Activated T-cell treated with anti-CD3 and anti-CD28 coated beads for 24 hours (primary cell): Measurements from ENCODE around the gene RBP3.

Experiments used
- DNase-seq: peaks from one replicate; pipeline ENCODE4 v3.0.0-alpha.2; 2020; ENCODE audit warnings: low read depth

The RBP3 gene

DNA sequence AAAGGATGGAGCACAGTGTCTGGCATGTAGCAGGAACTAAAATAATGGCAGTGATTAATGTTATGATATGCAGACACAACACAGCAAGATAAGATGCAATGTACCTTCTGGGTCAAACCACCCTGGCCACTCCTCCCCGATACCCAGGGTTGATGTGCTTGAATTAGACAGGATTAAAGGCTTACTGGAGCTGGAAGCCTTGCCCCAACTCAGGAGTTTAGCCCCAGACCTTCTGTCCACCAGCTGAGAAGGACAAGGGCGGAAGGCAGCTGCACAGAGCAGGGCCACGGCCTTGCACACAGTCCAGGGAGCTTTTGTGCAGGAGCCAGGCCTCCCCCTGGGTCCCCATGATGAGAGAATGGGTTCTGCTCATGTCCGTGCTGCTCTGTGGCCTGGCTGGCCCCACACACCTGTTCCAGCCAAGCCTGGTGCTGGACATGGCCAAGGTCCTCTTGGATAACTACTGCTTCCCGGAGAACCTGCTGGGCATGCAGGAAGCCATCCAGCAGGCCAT lies at the start of gene RBP3:
Gene RBP3, plus strand, starts transcription at position 226 of the 514 bp plus-strand sequence. Its CDS starts 122 bp downstream, at position 348.
- DNase-seq, result no peak

DNA sequence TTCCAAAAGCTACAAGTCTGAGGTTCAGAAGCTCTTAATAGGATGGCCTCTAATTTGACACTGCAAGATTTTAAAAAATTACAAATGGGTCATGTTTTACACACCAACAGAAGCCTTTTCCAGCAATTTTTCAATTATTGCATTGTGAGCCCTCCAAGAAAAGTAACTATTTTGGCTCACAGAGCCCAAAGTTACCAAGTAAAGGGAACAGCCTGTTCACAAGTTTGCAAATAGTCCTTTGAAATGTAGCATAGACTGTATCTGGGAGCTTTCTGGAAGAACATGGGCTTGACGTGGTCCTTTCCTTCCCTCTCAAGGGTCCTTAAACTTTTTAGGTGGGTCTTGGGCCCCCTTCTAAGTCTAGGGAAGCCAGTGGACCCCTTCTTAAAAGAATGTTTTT lies 49.4 kb upstream of the RBP3 start:
- no peak for DNase-seq

GRCh38 chr10:47299611-47300428 lies 48.3 kb upstream of the RBP3 start, which contains the start of gene GDF10:
Gene GDF10 (plus strand): TSS chr10:47300197. CDS start chr10:47300652, 455 bp downstream.
- DNase-seq, result no peak

DNA sequence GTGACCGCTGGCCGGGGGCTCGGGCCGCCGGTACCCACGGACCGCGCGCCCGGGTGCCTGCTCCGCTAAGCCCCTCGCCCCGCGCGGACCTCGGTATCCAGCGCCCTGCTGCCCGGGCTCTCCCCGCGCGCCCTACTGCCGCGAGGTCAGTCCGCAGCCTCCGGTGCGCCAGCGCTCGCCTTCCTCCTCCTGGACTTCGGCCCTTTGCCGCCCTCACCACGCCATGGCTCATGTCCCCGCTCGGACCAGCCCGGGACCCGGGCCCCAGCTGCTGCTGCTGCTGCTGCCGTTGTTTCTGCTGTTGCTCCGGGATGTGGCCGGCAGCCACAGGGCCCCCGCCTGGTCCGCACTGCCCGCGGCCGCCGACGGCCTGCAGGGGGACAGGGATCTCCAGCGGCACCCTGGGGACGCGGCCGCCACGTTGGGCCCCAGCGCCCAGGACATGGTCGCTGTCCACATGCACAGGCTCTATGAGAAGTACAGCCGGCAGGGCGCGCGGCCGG lies 47.7 kb upstream of the RBP3 start:
- no peak for DNase-seq

GRCh38 chr10:47301833-47302232 lies 46.3 kb upstream of the RBP3 start:
- no peak for DNase-seq

DNA sequence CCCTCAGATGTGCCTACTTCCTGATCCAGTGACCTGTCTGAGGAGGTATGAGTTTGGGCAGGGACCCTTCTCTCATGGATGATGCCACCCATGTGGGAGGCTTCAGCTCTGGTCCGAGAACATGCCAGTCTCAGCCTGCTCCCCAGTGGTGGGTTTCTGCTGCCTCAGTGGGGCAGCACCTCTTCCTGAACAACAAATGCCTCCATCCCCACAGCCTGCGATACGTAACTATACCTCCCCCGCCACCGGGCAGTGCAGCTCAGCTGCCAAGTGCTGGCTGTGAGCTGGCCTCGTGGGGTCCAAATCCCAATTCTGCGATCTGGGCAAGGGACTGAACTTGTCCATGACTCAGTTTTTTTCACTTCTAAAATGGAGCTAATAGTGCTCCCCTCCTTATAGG lies 45.1 kb upstream of the RBP3 start:
- DNase-seq, result no peak

DNA sequence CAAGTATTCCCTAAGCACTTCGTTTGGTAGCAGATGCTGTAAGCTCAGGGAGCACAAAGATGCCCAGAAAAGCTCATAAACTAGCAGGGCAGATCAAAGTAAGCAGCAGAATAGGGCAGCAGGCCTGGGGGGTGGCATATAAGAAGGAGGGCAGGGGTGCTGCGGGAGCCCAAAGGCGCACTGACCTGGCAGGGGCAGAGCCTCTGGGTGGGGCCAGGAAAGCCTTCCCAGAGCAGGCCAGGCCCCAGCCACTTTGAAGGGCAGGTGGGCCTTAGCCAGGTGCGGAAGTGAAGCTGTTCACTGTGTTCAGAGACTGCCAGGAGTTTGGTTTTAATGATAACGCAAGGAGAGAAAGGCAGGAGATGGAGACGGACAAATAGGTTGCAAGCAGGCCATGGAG lies 44.3 kb upstream of the RBP3 start:
- DNase-seq, result no peak

DNA sequence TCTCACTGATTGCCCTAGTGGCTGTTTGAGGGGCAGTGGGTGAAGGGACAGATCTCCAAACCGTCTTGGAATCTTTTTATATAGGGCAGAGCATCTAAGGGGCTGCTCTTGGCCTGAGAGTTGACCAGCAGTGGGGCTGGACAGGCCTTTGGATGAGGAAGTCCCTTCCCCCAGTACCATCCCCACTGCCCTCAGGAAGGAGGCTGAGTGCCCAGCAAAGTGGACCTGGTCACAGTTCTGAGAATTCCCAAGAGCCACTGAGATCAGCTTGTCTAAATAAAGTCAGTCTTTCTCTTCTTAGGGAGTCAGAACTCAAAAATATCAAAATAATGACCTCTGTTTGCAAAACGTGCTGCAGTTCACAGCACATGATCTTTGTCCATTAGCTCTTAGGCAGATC lies 42.6 kb upstream of the RBP3 start:
- no peak for DNase-seq

DNA sequence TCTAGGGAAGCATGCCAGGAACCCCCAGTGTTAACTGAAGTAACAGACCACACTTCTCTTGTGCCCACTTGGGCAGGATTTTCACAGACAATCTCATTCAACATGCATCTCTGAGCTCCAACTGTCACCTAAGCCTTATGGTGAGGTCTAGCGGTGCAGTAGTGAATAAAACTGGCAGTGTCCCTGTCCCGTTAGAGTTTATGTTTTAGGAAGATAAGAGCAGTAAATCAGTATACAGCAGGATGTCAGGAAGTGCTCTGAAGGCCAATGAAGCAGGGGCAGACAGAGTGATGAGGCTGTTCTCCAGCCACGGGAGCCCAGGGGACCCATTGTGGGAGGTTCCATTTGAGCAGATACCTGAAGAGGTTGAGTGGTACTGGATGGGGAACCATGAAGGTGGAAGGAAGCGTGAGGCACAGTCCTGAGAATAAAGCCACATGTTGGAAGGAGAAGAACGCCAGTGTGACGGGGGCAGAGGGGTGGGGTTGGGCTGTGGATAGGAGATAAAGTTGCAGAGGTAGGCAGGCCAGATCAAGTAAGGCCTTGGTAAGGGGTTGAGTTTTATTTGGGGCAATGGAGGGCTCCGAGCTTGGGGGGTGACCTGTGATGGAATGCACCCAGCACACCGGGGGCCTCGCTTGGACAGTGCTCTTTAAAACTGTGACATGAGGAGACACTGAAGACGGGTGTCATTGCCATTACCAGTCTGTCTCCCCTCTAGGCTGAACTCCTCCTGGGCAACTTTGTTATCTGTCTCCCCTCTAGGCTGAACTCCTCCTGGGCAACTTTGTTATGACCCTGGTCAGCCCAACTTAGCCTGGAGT lies 41.6 kb upstream of the RBP3 start:
- no peak for DNase-seq

GRCh38 chr10:47307381-47307780 lies 40.8 kb upstream of the RBP3 start:
- no peak for DNase-seq

DNA sequence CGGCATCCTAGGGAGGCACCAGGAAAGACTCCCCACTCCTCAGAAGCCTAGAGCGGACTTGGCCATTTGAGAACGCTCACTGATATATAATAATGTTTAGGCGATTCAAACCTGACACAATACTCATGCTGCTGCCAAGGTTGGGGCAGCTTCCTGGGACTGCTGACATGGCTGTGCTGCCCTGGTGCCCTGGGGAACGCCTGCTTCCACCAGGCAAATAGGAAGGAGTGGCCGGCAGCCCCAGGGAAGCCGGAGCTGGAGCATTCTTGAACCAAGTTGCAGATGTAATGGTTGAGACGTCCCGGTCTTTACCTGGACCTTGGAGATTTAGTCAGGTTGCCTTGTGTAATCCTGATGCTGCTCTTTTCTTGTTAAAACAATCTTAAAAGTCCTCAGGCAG lies 39.4 kb upstream of the RBP3 start:
- DNase-seq, result no peak

GRCh38 chr10:47309408-47310089 lies 38.6 kb upstream of the RBP3 start:
- DNase-seq, result no peak

- no peak for DNase-seq
Observed at GRCh38 chr10:47310090-47310505, 38.1 kb upstream of the RBP3 start.

DNA sequence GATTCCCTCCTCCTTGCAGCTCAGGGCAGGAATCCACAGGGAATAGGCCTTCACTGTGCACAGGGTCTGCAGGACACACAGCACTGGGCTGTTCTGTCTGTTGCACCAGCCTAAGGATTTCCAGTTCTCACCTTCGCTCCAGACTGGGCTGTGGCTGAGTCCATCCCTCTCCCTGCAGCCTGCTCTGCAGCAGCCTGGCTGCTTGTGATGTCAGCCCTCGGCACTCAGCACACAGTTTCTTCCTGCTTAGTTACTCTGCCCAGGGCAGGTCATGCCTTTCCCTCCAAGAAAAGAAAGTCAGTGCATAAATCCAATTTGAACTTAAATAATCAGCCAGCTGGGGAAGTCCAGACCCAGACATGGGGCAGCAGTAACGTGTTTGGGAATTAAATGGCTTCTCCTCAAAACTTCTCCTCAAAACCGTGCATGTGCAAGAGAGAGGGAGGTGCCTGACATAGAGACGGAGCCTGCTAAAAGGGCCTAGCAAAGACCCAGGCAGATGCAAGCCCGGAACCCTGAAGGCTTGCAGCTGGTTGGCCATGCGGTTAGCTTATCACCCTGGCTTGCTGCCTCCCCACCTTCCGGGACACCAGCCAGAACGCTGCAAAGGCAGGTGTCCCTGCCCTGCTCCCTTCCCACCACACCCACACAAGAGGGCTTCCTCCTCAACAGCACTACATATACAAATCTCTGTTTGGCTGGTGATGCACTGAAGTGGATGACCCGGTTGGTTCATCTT lies 36.8 kb upstream of the RBP3 start:
- DNase-seq, result no peak

- DNase-seq, result peak; percentile 82
Observed at GRCh38 chr10:47311932-47312662, 36.1 kb upstream of the RBP3 start.

- no peak for DNase-seq
Observed at GRCh38 chr10:47312663-47312995, 35.5 kb upstream of the RBP3 start.

DNA sequence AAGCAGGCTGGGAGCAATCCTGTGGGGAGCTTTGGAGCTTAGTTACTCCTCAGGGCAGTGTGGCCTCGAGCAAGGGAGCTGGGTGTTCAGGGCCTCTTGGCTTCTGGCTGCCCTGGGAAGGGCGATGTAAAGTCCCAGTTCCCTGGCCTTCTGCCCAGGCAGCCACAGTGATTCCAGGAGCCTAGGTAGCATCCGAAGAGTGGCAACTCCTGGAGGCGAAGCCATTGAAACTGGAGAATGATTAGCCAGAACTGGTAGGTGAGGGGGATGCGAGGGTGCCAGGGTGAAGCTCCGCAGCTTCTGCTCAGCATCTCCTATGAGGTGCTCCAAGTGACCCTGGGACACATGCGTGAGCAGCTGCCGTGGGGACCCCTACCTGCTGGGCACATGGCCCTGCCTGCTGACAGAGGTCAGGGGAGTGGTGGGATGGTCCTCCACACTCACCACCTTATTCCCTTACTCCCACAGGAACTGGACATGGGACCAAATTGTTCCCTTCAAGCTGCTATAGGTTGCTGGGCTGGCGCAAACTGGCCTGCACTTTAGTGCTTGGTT lies 33.7 kb upstream of the RBP3 start:
- no peak for DNase-seq

DNA sequence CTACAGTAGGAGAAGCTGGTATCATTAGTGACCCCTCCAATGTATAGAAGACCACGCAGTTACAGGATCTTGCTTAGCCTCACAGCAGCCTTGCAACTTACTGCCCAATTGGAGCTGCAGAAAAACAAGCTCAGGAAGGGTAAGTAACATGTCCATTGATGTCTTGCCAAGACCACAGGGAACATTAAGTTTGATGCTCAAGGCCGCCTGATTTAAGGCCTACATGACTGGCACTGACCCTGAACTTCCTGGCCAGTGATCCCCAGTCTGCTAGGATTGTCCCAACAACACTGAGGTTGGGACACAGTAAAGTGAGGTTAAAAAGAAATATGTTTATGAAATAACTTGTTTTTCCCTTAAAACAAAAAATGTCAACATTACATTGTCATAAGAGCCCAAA lies 32.7 kb upstream of the RBP3 start:
- DNase-seq, result no peak

GRCh38 chr10:47316131-47316530 lies 32.0 kb upstream of the RBP3 start:
- no peak for DNase-seq

- no peak for DNase-seq
Observed at GRCh38 chr10:47317251-47317650, 30.9 kb upstream of the RBP3 start.

GRCh38 chr10:47318706-47319105 lies 29.5 kb upstream of the RBP3 start:
- DNase-seq, result no peak
